H1 (cell line): Measurements from ENCODE around the gene FAM171A1. TPM values are rescaled to one million over a fixed set of nuclear protein-coding genes. Genes with fewer than 3 reads are reported as not detected.
A peak's percentile ranks its signal among the peaks of the same experiment; 100 is the strongest.

Source experiments
- CTCF ChIA-PET: fragments of 300-600 bp; sonication (Branson Sonifier 250); formaldehyde crosslinking; loops from one replicate; lab custom pipeline; 2021; ENCODE audit not compliant: partially characterized antibody; lab: Charles Lee
- POLR2A ChIA-PET: fragments of 300-600 bp; sonication (Branson Sonifier 250); formaldehyde crosslinking; loops from one replicate; lab custom pipeline; 2021; ENCODE audit warnings: inconsistent platforms; ENCODE audit not compliant: partially characterized antibody; lab: Charles Lee
- DNase-seq, 2 experiments: peaks; one replicate each; pipeline versions ENCODE4 v3.0.0 to v3.0.0-alpha.2; 2010 to 2022; ENCODE audit warnings: low spot score in 2 of 2, low read depth in 1 of 2, mixed read lengths in 1 of 2
- FAIRE-seq: peaks from 2 replicates; lab custom pipeline; 2011; peaks lifted over from hg19 to GRCh38; lab: Jason Lieb, UNC
- H2AFZ ChIP-seq: 2 replicates; pipeline ENCODE4 v1.8.1; 2012; ENCODE audit warnings: low read length, inconsistent platforms
- H2AK5ac ChIP-seq: 2 replicates; pipeline ENCODE4 v1.6.1; 2013; ENCODE audit warnings: low read depth, low read length
- H2BK120ac ChIP-seq: replicated peaks from 2 replicates; pipeline ENCODE3; 2013; ENCODE audit warnings: low read depth, low read length, inconsistent platforms
- H2BK12ac ChIP-seq: 2 replicates; pipeline ENCODE4 v1.6.1; 2013; ENCODE audit warnings: low read depth, low read length
- H2BK15ac ChIP-seq: 2 replicates; pipeline ENCODE4 v1.6.1; 2013; ENCODE audit warnings: low read length
- H2BK20ac ChIP-seq: 2 replicates; pipeline ENCODE4 v1.6.1; 2013; ENCODE audit warnings: low read length
- H2BK5ac ChIP-seq: 2 replicates; pipeline ENCODE4 v1.6.1; 2013; ENCODE audit warnings: low read depth, low read length
- H3K14ac ChIP-seq: 2 replicates; pipeline ENCODE4 v1.6.1; 2013; ENCODE audit warnings: inconsistent platforms; ENCODE audit not compliant: insufficient read length
- H3K18ac ChIP-seq: 2 replicates; pipeline ENCODE4 v1.6.1; 2013; ENCODE audit warnings: low read length; ENCODE audit errors: extremely low read depth
- H3K23ac ChIP-seq: 2 replicates; pipeline ENCODE4 v1.6.1; 2013; ENCODE audit warnings: inconsistent platforms; ENCODE audit not compliant: insufficient read length
- H3K23me2 ChIP-seq: 2 replicates; pipeline ENCODE4 v1.6.1; 2013; ENCODE audit warnings: low read depth, low read length
- H3K27ac ChIP-seq: 2 replicates; pipeline ENCODE4 v1.6.1; 2011; ENCODE audit warnings: low read depth, low read length, inconsistent platforms
- H3K27me3 ChIP-seq, 4 experiments: replicated peaks in 1 of 4; 1 replicate in 1 of 4; 2 replicates in 3 of 4; pipeline versions ENCODE4 v1.6.1 to v1.8.1; 2011 to 2013; ENCODE audit warnings: low read length in 3 of 4, mild to moderate bottlenecking in 3 of 4, inconsistent platforms in 2 of 4, mixed read lengths in 2 of 4, moderate library complexity in 1 of 4; ENCODE audit not compliant: control insufficient read depth in 3 of 4, insufficient read depth in 3 of 4; ENCODE audit errors: extremely low read depth in 1 of 4
- H3K36me3 ChIP-seq, 4 experiments: 2 replicates each; pipeline versions ENCODE4 v1.6.1 to v1.8.1; 2011 to 2013; ENCODE audit warnings: mild to moderate bottlenecking in 4 of 4, low read length in 3 of 4, moderate library complexity in 2 of 4, control low read depth in 1 of 4, inconsistent platforms in 1 of 4; ENCODE audit not compliant: insufficient read depth in 4 of 4, control insufficient read depth in 2 of 4
- H3K4ac ChIP-seq: replicated peaks from 2 replicates; pipeline ENCODE3; 2013; ENCODE audit warnings: low read length, low read depth, mixed read lengths, inconsistent platforms; ENCODE audit not compliant: insufficient read length
- H3K4me1 ChIP-seq, 4 experiments: replicated peaks in 1 of 4; 1 replicate in 1 of 4; 2 replicates in 3 of 4; pipeline versions ENCODE4 v1.6.1 to v1.8.1; 2011 to 2013; ENCODE audit warnings: low read length in 3 of 4, inconsistent platforms in 2 of 4, mixed read lengths in 1 of 4; ENCODE audit not compliant: insufficient read depth in 4 of 4, control insufficient read depth in 3 of 4
- H3K4me2 ChIP-seq, 2 experiments: 2 replicates each; pipeline versions ENCODE4 v1.6.1 to v1.8.1; 2011 to 2013; ENCODE audit warnings: low read depth in 2 of 2, low read length in 2 of 2, control low read depth in 1 of 2, inconsistent platforms in 1 of 2, mild to moderate bottlenecking in 1 of 2; ENCODE audit not compliant: insufficient read depth in 1 of 2
- H3K4me3 ChIP-seq, 4 experiments: fragments of 200-600, 300-600 bp in 1 of 4; sonication (generic), shearing (Covaris generic), sonication (Bioruptor Twin) in 1 of 4; 2 replicates each; pipeline versions ENCODE4 v1.5.1 to v1.8.1; 2011 to 2016; ENCODE audit warnings: low read length in 4 of 4, low read depth in 3 of 4, control low read depth in 2 of 4, inconsistent platforms in 2 of 4, mild to moderate bottlenecking in 2 of 4, mixed read lengths in 1 of 4, moderate library complexity in 1 of 4; ENCODE audit not compliant: insufficient read depth in 2 of 4; ENCODE audit errors: extremely low read depth in 1 of 4
- H3K56ac ChIP-seq: replicated peaks from 2 replicates; pipeline ENCODE3; 2013; ENCODE audit warnings: low read depth, mild to moderate bottlenecking, mixed read lengths, low read length, inconsistent platforms; ENCODE audit not compliant: insufficient read length
- H3K79me1 ChIP-seq: 2 replicates; pipeline ENCODE4 v1.6.1; 2013; ENCODE audit warnings: low read depth, low read length, control low read depth
- H3K79me2 ChIP-seq, 2 experiments: 2 replicates each; pipeline versions ENCODE4 v1.6.1 to v1.8.1; 2012 to 2013; ENCODE audit warnings: low read length in 2 of 2, mild to moderate bottlenecking in 2 of 2, inconsistent platforms in 1 of 2; ENCODE audit not compliant: insufficient read depth in 2 of 2, control insufficient read depth in 1 of 2
- H3K9ac ChIP-seq, 4 experiments: replicated peaks in 1 of 4; 1 replicate in 1 of 4; 2 replicates in 3 of 4; pipeline versions ENCODE4 v1.6.1 to v1.8.1; 2011 to 2013; ENCODE audit warnings: low read depth in 3 of 4, low read length in 3 of 4, control low read depth in 2 of 4, mild to moderate bottlenecking in 2 of 4, moderate library complexity in 2 of 4, inconsistent platforms in 1 of 4; ENCODE audit errors: extremely low read depth in 1 of 4
- H3K9me3 ChIP-seq, 2 experiments: 2 replicates each; pipeline versions ENCODE4 v1.6.1 to v1.8.1; 2012 to 2013; ENCODE audit warnings: mild to moderate bottlenecking in 2 of 2, moderate library complexity in 2 of 2, control low read depth in 1 of 2, inconsistent platforms in 1 of 2, low read depth in 1 of 2, low read length in 1 of 2, mixed read lengths in 1 of 2; ENCODE audit not compliant: insufficient read depth in 2 of 2
- H4K20me1 ChIP-seq, 2 experiments: replicated peaks in 1 of 2; 2 replicates each; pipeline versions ENCODE3 to v1.8.1; 2011 to 2013; ENCODE audit warnings: inconsistent platforms in 2 of 2, low read length in 2 of 2, mild to moderate bottlenecking in 1 of 2; ENCODE audit not compliant: insufficient read depth in 2 of 2, control insufficient read depth in 1 of 2
- H4K5ac ChIP-seq: 2 replicates; pipeline ENCODE4 v1.6.1; 2013; ENCODE audit warnings: low read length, low read depth, mixed read lengths, inconsistent platforms; ENCODE audit not compliant: insufficient read length
- H4K8ac ChIP-seq: 2 replicates; pipeline ENCODE4 v1.8.0; 2013; ENCODE audit warnings: mild to moderate bottlenecking, moderate library complexity, low read length, inconsistent platforms; ENCODE audit not compliant: insufficient read depth; ENCODE audit errors: extremely low read depth
- H4K91ac ChIP-seq: replicated peaks from 2 replicates; pipeline ENCODE3; 2013; ENCODE audit warnings: low read length, mixed read lengths, inconsistent platforms; ENCODE audit not compliant: insufficient read length
- ATF2 ChIP-seq: IDR thresholded peaks from 2 replicates; pipeline ENCODE4 v1.6.1; 2012; ENCODE audit warnings: low read length, inconsistent platforms
- CEBPB ChIP-seq: IDR thresholded peaks from 2 replicates; pipeline ENCODE4 v1.6.1; 2012; ENCODE audit warnings: low read depth, low read length
- WGBS, 2 experiments: shearing (Covaris generic) in 1 of 2; methylation state at CpG; one replicate each; pipeline versions ENCODE4 v1.1.6 to v1.1.7; 2013 to 2015; ENCODE audit warnings: low lambda C conversion rate in 2 of 2, mixed read lengths in 2 of 2, inconsistent platforms in 1 of 2, low coverage in 1 of 2, missing lambda C conversion rate in 1 of 2; ENCODE audit not compliant: insufficient replicate concordance in 2 of 2, insufficient coverage in 1 of 2, insufficient read length in 1 of 2; ENCODE audit errors: extremely low coverage in 1 of 2, missing lambda C conversion rate in 1 of 2; 5-methylcytosine and 5-hydroxymethylcytosine counted together
- polyA plus RNA-seq, 7 experiments: library from polyadenylated mRNA; depleted of rRNA in 3 of 7; stranded (reverse) in 5 of 7; unstranded in 2 of 7; fragments of >200 nt in 5 of 7; fragments of 200-250 nt in 2 of 7; gene quantifications; 1 replicate in 5 of 7; 2 replicates in 1 of 7; 4 replicates in 1 of 7; pipeline versions ENCODE4 v1.2.1 to v1.2.3, GENCODE V29; 2011 to 2013; ENCODE audit warnings: missing spikeins in 2 of 7, mixed read lengths in 2 of 7
- total RNA-seq: library from RNA; stranded (reverse); fragmentation: NEBNext Ultra II Directional; extraction: Animal tissue kit (Norgen Biotek cat#: 25700); gene quantifications from 2 replicates; pipeline ENCODE4 v1.2.1, GENCODE V29; 2021

FAM171A1 gene
- total and polyA plus RNA-seq, 2 of the 8 experiments (the other 6 are each of a cell fraction or from before 2014, with no cell fraction given) = 26.6 to 42.1 TPM

- Histone ChIP-seq H3K79me2 (peaks cover 0 to 28% of the 10 kb centered on the region in 2 experiments; a peak in 2 of 4 replicates), H3K36me3 (no peaks in the 10 kb centered on the region), H3K56ac (no peak overlapping the region), H3K4me1 (peaks cover 0 to 11% (median 6%) of the 10 kb centered on the region in 4 experiments; a peak in 5 of 7 replicates), H3K18ac (no peak overlapping the region), H4K5ac (no peak overlapping the region), H3K9me3 (no peaks in the 10 kb centered on the region), H3K23me2 (no peaks in the 10 kb centered on the region), H3K27me3 (no peaks in the 10 kb centered on the region), H2BK120ac (no peak overlapping the region), H3K14ac (no peak overlapping the region), H3K27ac (no peak overlapping the region), H2AK5ac (no peak overlapping the region), H3K23ac (no peak overlapping the region), H2BK20ac (no peak overlapping the region), H2BK15ac (no peak overlapping the region), H2AFZ (no peak overlapping the region), H4K91ac (no peak overlapping the region), H3K4me3 (no peak overlapping the region), H3K4ac (no peak overlapping the region), H2BK5ac (no peak overlapping the region), H3K79me1 (peaks cover 5% of the 10 kb centered on the region), H4K20me1 (peaks cover 0 to 2% of the 10 kb centered on the region in 2 experiments), H3K4me2 (no peak overlapping the region; a peak in 1 of 4 replicates), H4K8ac (no peak overlapping the region), H2BK12ac (0 out of 2 replicates have a peak overlapping the region, but pooled peaks have one; percentile 68), H3K9ac (no peak overlapping the region)
- CTCF ChIA-PET = interaction anchor here (1.0 to 1.4 kb wide), 2 partner anchors 44 to 93 kb away, joined by 3 read pairs; no protein-coding TSS in a partner anchor
- POLR2A ChIA-PET = interaction anchor here (0.5 to 0.9 kb wide), 2 partner anchors 26 to 128 kb away, joined by 3 read pairs; no protein-coding TSS in a partner anchor
- no peak for FAIRE-seq
- no peak for TF ChIP-seq ATF2
- peak; percentile 62; the same call in 1 of the 2 replicates for TF ChIP-seq CEBPB
- WGBS, 2 experiments = 72% methylated on average over 8 of the region's 8 CpGs; no CpG with 5 or more reads in 1 of the 2 experiments
- DNase-seq = no peak
Observed at GRCh38 chr10:15344876-15345285, 26.2 kb downstream of the FAM171A1 start.
